Measurements from ENCODE around the gene SLC9A7.

Gene SLC9A7

DNA sequence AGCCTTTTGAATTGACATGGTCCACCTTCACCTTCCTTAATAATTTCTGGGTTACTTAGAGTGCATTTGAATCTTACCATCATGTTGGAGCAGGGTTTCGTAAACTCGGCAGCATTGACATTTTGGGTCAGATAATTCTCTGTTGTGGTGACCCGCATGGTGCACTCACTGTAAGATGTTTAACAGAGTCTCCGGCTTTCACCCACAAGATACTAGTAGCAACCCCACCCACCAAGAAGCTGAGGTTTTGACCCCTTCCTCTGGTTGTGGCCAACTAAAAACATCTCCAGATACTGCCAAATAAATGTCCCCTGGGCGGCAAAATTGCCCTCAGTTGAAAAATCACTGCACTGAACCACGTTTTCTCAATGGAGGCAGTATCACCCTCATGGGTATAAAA is 122.7 kb downstream of the SLC9A7 start:
- no peaks in the 10 kb centered on the region for H3K36me3 ChIP-seq (ENCODE audit: control insufficient read depth, insufficient read depth, low read length)
- no peaks in the 10 kb centered on the region for H3K27me3 ChIP-seq (ENCODE audit: control insufficient read depth, insufficient read depth, low read length)
- no peaks in the 10 kb centered on the region for H3K4me1 ChIP-seq
- no peak overlapping the region for H3K4me3 ChIP-seq (ENCODE audit: low read depth, low read length)
- no peak overlapping the region for H3K9ac ChIP-seq
- TF ChIP-seq, protein P1, sequence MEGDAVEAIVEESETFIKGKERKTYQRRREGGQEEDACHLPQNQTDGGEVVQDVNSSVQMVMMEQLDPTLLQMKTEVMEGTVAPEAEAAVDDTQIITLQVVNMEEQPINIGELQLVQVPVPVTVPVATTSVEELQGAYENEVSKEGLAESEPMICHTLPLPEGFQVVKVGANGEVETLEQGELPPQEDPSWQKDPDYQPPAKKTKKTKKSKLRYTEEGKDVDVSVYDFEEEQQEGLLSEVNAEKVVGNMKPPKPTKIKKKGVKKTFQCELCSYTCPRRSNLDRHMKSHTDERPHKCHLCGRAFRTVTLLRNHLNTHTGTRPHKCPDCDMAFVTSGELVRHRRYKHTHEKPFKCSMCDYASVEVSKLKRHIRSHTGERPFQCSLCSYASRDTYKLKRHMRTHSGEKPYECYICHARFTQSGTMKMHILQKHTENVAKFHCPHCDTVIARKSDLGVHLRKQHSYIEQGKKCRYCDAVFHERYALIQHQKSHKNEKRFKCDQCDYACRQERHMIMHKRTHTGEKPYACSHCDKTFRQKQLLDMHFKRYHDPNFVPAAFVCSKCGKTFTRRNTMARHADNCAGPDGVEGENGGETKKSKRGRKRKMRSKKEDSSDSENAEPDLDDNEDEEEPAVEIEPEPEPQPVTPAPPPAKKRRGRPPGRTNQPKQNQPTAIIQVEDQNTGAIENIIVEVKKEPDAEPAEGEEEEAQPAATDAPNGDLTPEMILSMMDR (IDR thresholded peaks at IDR 0.05), result no peak
- H3K79me2 ChIP-seq, result no peaks in the 10 kb centered on the region
- no peak overlapping the region for H3K4me2 ChIP-seq (ENCODE audit: low read length)
- H3K9me3 ChIP-seq (ENCODE audit: control insufficient read depth, low read length), result no peaks in the 10 kb centered on the region
- no peak overlapping the region for H2AFZ ChIP-seq
- H3K27ac ChIP-seq, result no peak overlapping the region

DNA sequence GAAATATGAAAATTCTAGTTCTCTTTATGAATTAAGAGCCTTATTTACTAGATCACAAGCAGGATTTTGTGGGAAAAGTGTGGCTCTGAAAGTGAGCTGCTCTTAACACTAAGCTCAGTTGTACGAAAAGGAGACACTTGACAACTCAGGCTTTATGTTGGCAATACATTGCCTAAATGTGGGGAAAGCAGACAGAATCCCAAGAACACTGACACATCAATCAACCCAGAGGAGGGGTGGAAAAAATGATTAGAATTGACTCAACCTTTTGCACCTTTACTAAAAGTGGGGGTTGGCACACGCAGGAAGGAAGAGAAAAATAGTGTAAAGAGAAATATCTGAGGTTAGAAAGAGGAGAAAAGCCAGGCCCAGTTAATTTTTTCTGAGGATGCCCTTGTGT is 123.7 kb downstream of the SLC9A7 start:
- Histone ChIP-seq H3K4me3 (ENCODE audit: low read depth, low read length) (no peak overlapping the region), H3K9ac (no peak overlapping the region), H3K27ac (no peak overlapping the region), H2AFZ (no peak overlapping the region), H3K9me3 (ENCODE audit: control insufficient read depth, low read length) (no peaks in the 10 kb centered on the region), H3K36me3 (ENCODE audit: control insufficient read depth, insufficient read depth, low read length) (no peaks in the 10 kb centered on the region), H3K4me1 (no peaks in the 10 kb centered on the region), H3K4me2 (ENCODE audit: low read length) (no peak overlapping the region), H3K79me2 (no peaks in the 10 kb centered on the region), H3K27me3 (ENCODE audit: control insufficient read depth, insufficient read depth, low read length) (no peaks in the 10 kb centered on the region)
- TF ChIP-seq, protein P1 (IDR thresholded peaks at IDR 0.05), result no peak

DNA sequence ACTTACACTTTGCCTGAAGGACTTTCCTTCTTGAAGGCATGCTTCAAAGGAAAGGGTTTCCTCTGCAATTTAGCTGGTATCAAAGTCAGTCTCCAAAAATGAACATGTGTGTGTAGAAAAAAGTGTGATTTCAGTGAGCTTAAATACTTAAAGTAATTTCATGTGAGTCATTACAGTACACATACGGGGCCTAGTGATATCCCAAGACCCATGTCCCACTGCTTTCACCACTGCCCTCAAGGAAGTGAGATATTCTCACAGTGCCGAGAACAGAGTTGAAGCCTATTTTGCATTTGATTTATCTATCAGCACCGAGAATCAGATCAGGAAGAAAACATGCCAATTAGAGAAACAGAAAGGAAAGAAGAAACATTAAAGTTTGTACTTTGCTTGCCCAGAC is 124.3 kb downstream of the SLC9A7 start:
- H3K4me2 ChIP-seq (ENCODE audit: low read length), result no peak overlapping the region
- H3K79me2 ChIP-seq, result no peaks in the 10 kb centered on the region
- H2AFZ ChIP-seq, result no peak overlapping the region
- no peaks in the 10 kb centered on the region for H3K36me3 ChIP-seq (ENCODE audit: control insufficient read depth, insufficient read depth, low read length)
- no peaks in the 10 kb centered on the region for H3K9me3 ChIP-seq (ENCODE audit: control insufficient read depth, low read length)
- no peaks in the 10 kb centered on the region for H3K27me3 ChIP-seq (ENCODE audit: control insufficient read depth, insufficient read depth, low read length)
- TF ChIP-seq, protein P1 (IDR thresholded peaks at IDR 0.05), result no peak
- no peak overlapping the region for H3K9ac ChIP-seq
- H3K4me1 ChIP-seq, result no peaks in the 10 kb centered on the region
- H3K4me3 ChIP-seq (ENCODE audit: low read depth, low read length), result no peak overlapping the region
- H3K27ac ChIP-seq, result no peak overlapping the region

DNA sequence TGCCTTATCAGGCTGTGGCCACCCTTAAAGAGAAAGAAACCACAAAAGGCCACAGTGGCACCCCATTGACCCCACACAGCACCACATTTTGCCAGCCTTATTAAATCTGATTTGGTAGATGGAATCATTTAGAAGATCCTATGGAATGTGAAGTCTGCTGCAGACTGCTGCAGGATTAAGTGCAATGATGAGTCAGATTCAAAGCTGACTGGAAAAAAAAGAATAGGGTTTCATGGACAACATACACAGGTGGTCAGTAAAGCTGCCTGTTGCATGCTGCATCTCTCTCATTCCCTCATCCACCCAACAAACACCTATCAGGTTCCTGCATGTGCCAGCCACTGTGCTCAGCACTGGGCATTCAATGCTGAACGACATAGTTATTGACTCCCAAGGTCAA is 128.8 kb downstream of the SLC9A7 start:
- no peak overlapping the region for H3K27ac ChIP-seq
- H3K36me3 ChIP-seq (ENCODE audit: control insufficient read depth, insufficient read depth, low read length), result no peaks in the 10 kb centered on the region
- TF ChIP-seq, protein P1 (IDR thresholded peaks at IDR 0.05), result no peak
- no peak overlapping the region for H3K9ac ChIP-seq
- no peak overlapping the region for H2AFZ ChIP-seq
- H3K4me3 ChIP-seq (ENCODE audit: low read depth, low read length), result no peak overlapping the region
- no peaks in the 10 kb centered on the region for H3K79me2 ChIP-seq
- no peak overlapping the region for H3K4me2 ChIP-seq (ENCODE audit: low read length)
- no peaks in the 10 kb centered on the region for H3K9me3 ChIP-seq (ENCODE audit: control insufficient read depth, low read length)
- H3K27me3 ChIP-seq (ENCODE audit: control insufficient read depth, insufficient read depth, low read length), result no peaks in the 10 kb centered on the region
- peaks cover 3% of the 10 kb centered on the region for H3K4me1 ChIP-seq

DNA sequence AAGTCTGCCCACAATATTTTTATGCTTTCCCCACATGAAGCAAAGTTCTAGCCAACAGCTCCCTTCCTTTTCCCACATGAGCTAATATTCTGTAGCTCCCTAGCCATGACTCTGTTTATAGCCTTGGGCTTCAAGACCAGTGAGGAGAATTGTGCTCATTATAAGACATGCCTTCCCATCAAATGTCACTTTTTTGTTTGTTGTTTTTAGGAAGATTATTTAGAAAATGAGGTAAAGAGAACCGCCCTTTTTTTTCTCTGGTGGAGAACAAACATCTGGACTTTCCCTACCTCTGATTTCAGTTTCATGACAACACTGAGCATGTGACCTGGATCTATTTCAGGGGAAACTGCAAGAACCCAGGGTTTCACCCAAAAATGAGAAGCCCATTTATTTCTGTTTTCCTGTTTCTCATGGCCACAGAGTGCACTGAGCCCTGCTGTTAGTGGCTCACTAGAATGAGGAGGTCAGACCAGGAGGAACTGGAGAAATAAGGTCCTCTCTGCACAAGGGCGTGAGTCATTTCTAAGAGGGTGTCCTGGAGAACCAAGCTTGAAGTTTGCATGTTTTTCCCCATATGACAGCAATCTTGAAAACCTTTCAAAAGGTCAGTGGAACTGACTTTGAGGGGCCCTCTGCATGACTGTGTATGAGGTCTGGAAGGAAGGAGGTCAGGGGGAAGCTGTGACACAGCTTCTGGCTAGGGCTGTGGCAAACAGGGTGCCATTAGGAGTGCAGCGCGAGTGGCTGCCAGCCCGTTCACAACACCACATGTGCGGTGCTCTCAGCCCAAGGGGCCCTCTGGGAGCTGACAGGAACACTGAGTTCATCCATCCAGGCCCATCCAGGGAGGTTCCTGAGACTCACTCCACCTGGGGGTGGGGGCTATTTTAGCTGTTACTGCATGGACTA is 130.2 kb downstream of the SLC9A7 start:
- peak overlapping the region; percentile 39 for H3K27ac ChIP-seq
- H3K36me3 ChIP-seq (ENCODE audit: control insufficient read depth, insufficient read depth, low read length), result no peaks in the 10 kb centered on the region
- peaks cover 3% of the 10 kb centered on the region for H3K4me1 ChIP-seq
- H3K4me3 ChIP-seq (ENCODE audit: low read depth, low read length), result no peak overlapping the region
- H3K4me2 ChIP-seq (ENCODE audit: low read length), result no peak overlapping the region
- no peaks in the 10 kb centered on the region for H3K79me2 ChIP-seq
- no peaks in the 10 kb centered on the region for H3K9me3 ChIP-seq (ENCODE audit: control insufficient read depth, low read length)
- TF ChIP-seq, protein P1 (IDR thresholded peaks at IDR 0.05), result no peak
- no peak overlapping the region for H3K9ac ChIP-seq
- no peaks in the 10 kb centered on the region for H3K27me3 ChIP-seq (ENCODE audit: control insufficient read depth, insufficient read depth, low read length)
- H2AFZ ChIP-seq, result no peak overlapping the region

Measured in parathyroid adenoma (tissue), 2 donors.